SK-N-SH (cell line): ENCODE measurements around the gene DPRX. TPM values are rescaled to one million over a fixed set of nuclear protein-coding genes. Genes with fewer than 3 reads are reported as not detected.

Experiments
- CTCF ChIA-PET: fragments of 300-600, 350-600 bp; formaldehyde crosslinking; extraction: SDS; loops from one replicate; lab custom pipeline; 2021; lab: Yijun Ruan, JAX
- POLR2A ChIA-PET: fragments of 350-600 bp; sonication (Branson Sonifier 250); formaldehyde crosslinking; extraction: SDS; loops from one replicate; lab custom pipeline; 2020; ENCODE audit warnings: antibody characterized with exemption, inconsistent platforms; lab: Yijun Ruan, JAX
- DNase-seq: peaks from one replicate; pipeline ENCODE4 v3.0.0; 2012
- H2AFZ ChIP-seq: fragments of 200-600 bp; sonication (generic); 2 replicates; pipeline ENCODE4 v1.8.1; 2016; ENCODE audit warnings: antibody characterized with exemption, mild to moderate bottlenecking, low read depth
- H3F3A ChIP-seq: fragments of 200-600 bp; sonication (generic); replicated peaks from 2 replicates; pipeline ENCODE3; 2016; ENCODE audit warnings: antibody characterized with exemption, mild to moderate bottlenecking; ENCODE audit not compliant: insufficient read depth
- H3K27ac ChIP-seq, 2 experiments: fragments of 200-500 bp in 1 of 2; fragments of 200-600 bp in 1 of 2; sonication (Bioruptor generic) in 1 of 2; sonication (generic), shearing (Covaris generic) in 1 of 2; 2 replicates each; pipeline versions ENCODE4 v1.5.1 to v1.6.1; 2014 to 2016; ENCODE audit warnings: low read depth in 2 of 2, inconsistent platforms in 1 of 2, low read length in 1 of 2, mild to moderate bottlenecking in 1 of 2, mixed read lengths in 1 of 2
- H3K27me3 ChIP-seq: fragments of 200-600 bp; sonication (generic), shearing (Covaris generic); 2 replicates; pipeline ENCODE4 v1.6.1; 2016; ENCODE audit warnings: mixed run types; ENCODE audit not compliant: insufficient read depth
- H3K36me3 ChIP-seq, 2 experiments: fragments of 200-500 bp in 1 of 2; fragments of 200-600 bp in 1 of 2; sonication (Bioruptor generic) in 1 of 2; sonication (generic) in 1 of 2; replicated peaks in 1 of 2; 2 replicates each; pipeline versions ENCODE3 to v1.5.1; 2014 to 2016; ENCODE audit warnings: low read length in 1 of 2, mild to moderate bottlenecking in 1 of 2; ENCODE audit not compliant: insufficient read depth in 2 of 2, control insufficient read depth in 1 of 2
- H3K4me1 ChIP-seq, 2 experiments: fragments of 200-500 bp in 1 of 2; fragments of 200-600 bp in 1 of 2; sonication (Bioruptor generic) in 1 of 2; sonication (generic), shearing (Covaris generic) in 1 of 2; 2 replicates each; pipeline versions ENCODE4 v1.5.1 to v1.6.1; 2014 to 2016; ENCODE audit warnings: low read depth in 1 of 2, low read length in 1 of 2, mixed run types in 1 of 2; ENCODE audit not compliant: insufficient read depth in 2 of 2, control insufficient read depth in 1 of 2
- H3K4me2 ChIP-seq: fragments of 200-600 bp; sonication (generic), shearing (Covaris generic); 2 replicates; pipeline ENCODE4 v1.6.1; 2017; ENCODE audit warnings: mixed run types
- H3K4me3 ChIP-seq, 2 experiments: fragments of 200-500 bp in 1 of 2; fragments of 200-600 bp in 1 of 2; sonication (Bioruptor generic) in 1 of 2; sonication (generic), shearing (Covaris generic) in 1 of 2; 2 replicates each; pipeline versions ENCODE4 v1.5.1 to v1.8.1; 2014 to 2016; ENCODE audit warnings: low read depth in 2 of 2, inconsistent platforms in 1 of 2, low read length in 1 of 2, mild to moderate bottlenecking in 1 of 2, mixed read lengths in 1 of 2, moderate library complexity in 1 of 2
- H3K79me2 ChIP-seq: fragments of 200-600 bp; sonication (generic); 2 replicates; pipeline ENCODE4 v1.8.1; 2017; ENCODE audit warnings: mild to moderate bottlenecking; ENCODE audit not compliant: insufficient read depth
- H3K9ac ChIP-seq: fragments of 200-600 bp; sonication (generic); 2 replicates; pipeline ENCODE4 v1.6.1; 2017; ENCODE audit warnings: mixed run types
- H3K9me2 ChIP-seq: fragments of 200-600 bp; sonication (generic); 2 replicates; pipeline ENCODE4 v1.6.1; 2017; ENCODE audit warnings: mixed run types
- H3K9me3 ChIP-seq: fragments of 200-600 bp; sonication (generic); 2 replicates; pipeline ENCODE4 v1.6.1; 2017; ENCODE audit warnings: mixed run types, mild to moderate bottlenecking, moderate library complexity
- H4K20me1 ChIP-seq: fragments of 200-600 bp; sonication (generic); 2 replicates; pipeline ENCODE4 v1.6.1; 2017; ENCODE audit warnings: mild to moderate bottlenecking, mixed run types; ENCODE audit not compliant: insufficient read depth
- EZH2phosphoT487 ChIP-seq: fragments of 200-600 bp; sonication (generic); IDR thresholded peaks from 2 replicates; pipeline ENCODE4 v1.6.1; 2017; ENCODE audit warnings: low read depth, mixed run types, mild to moderate bottlenecking, antibody characterized with exemption, moderate library complexity, borderline replicate concordance
- FOXJ3 ChIP-seq: sonication (generic); formaldehyde crosslinking; IDR thresholded peaks from 2 replicates; pipeline ENCODE4 v1.5.1; 2020; ENCODE audit warnings: mild to moderate bottlenecking, missing genetic modification reagents
- FOXM1 ChIP-seq: IDR thresholded peaks from 2 replicates; pipeline ENCODE4 v1.4.0; 2012; ENCODE audit warnings: low read depth, mild to moderate bottlenecking
- MEF2A ChIP-seq: IDR thresholded peaks from 2 replicates; pipeline ENCODE4 v1.4.0; 2012; ENCODE audit warnings: low read depth, borderline replicate concordance
- NFIC ChIP-seq: IDR thresholded peaks from 2 replicates; pipeline ENCODE4 v1.4.0; 2012; ENCODE audit warnings: borderline replicate concordance
- NRF1 ChIP-seq: IDR thresholded peaks from 2 replicates; pipeline ENCODE4 v1.6.1; 2012; ENCODE audit warnings: low read depth, mild to moderate bottlenecking, low read length
- POLR2AphosphoS5 ChIP-seq: IDR thresholded peaks from 2 replicates; pipeline ENCODE4 v1.6.1; 2012; ENCODE audit warnings: low read depth, low read length
- RAD21 ChIP-seq: IDR thresholded peaks from 2 replicates; pipeline ENCODE4 v1.6.1; 2012; ENCODE audit warnings: mild to moderate bottlenecking, low read length
- RFX5 ChIP-seq: IDR thresholded peaks from 2 replicates; pipeline ENCODE4 v1.6.1; 2012; ENCODE audit warnings: mild to moderate bottlenecking, improper control_type of control experiment, low read length
- RXRA ChIP-seq: IDR thresholded peaks from 2 replicates; pipeline ENCODE4 v1.4.0; 2012; ENCODE audit warnings: low read depth, mild to moderate bottlenecking, borderline replicate concordance
- SIN3A ChIP-seq: IDR thresholded peaks from 2 replicates; pipeline ENCODE4 v1.6.1; 2012; ENCODE audit warnings: low read depth, mild to moderate bottlenecking, low read length, moderate library complexity, borderline replicate concordance
- TAF1 ChIP-seq: IDR thresholded peaks from 2 replicates; pipeline ENCODE4 v1.6.1; 2012; ENCODE audit warnings: low read depth, mild to moderate bottlenecking, low read length, moderate library complexity, borderline replicate concordance
- TCF12 ChIP-seq: IDR thresholded peaks from 2 replicates; pipeline ENCODE4 v1.4.0; 2012
- YY1 ChIP-seq: IDR thresholded peaks from 2 replicates; pipeline ENCODE4 v1.4.0; 2012; ENCODE audit warnings: low read depth, mild to moderate bottlenecking
- WGBS: methylation state at CpG from one replicate; pipeline ENCODE4 v1.1.6; 2017; ENCODE audit warnings: low lambda C conversion rate; 5-methylcytosine and 5-hydroxymethylcytosine counted together
- polyA plus RNA-seq, 3 experiments: library from polyadenylated mRNA; depleted of rRNA; stranded (reverse); fragments of >200 nt; gene quantifications; 2 replicates each; pipeline ENCODE4 v1.2.3, GENCODE V29; 2012
- small RNA-seq, 7 experiments: library from RNA; depleted of rRNA; stranded (forward); fragments of <200 nt; gene quantifications; one replicate each; pipeline ENCODE3, GENCODE V24; 2012
- TF ChIP-seq, protein P1 (sequence below): fragments of 200-600 bp; sonication (generic); IDR thresholded peaks from 2 replicates; pipeline ENCODE4 v1.6.1; 2017; ENCODE audit warnings: antibody characterized with exemption, mild to moderate bottlenecking, moderate library complexity
- TF ChIP-seq, protein P2 (sequence below): IDR thresholded peaks from 2 replicates; pipeline ENCODE4; 2012

The DPRX gene
- polyA plus RNA-seq, 1 of the 3 experiments (the other 2 are of a cell fraction) = not detected

- Histone ChIP-seq H3F3A (no peaks in the 10 kb centered on the region), H3K9me3 (no peaks in the 10 kb centered on the region), H3K36me3 (no peaks in the 10 kb centered on the region), H3K4me3 (no peak overlapping the region), H3K27ac (no peak overlapping the region), H3K9me2 (no peaks in the 10 kb centered on the region)
- POLR2A ChIA-PET = no interaction called here
- CTCF ChIA-PET = no interaction called here
- no peak for TF ChIP-seq YY1
- TF ChIP-seq, protein P1, sequence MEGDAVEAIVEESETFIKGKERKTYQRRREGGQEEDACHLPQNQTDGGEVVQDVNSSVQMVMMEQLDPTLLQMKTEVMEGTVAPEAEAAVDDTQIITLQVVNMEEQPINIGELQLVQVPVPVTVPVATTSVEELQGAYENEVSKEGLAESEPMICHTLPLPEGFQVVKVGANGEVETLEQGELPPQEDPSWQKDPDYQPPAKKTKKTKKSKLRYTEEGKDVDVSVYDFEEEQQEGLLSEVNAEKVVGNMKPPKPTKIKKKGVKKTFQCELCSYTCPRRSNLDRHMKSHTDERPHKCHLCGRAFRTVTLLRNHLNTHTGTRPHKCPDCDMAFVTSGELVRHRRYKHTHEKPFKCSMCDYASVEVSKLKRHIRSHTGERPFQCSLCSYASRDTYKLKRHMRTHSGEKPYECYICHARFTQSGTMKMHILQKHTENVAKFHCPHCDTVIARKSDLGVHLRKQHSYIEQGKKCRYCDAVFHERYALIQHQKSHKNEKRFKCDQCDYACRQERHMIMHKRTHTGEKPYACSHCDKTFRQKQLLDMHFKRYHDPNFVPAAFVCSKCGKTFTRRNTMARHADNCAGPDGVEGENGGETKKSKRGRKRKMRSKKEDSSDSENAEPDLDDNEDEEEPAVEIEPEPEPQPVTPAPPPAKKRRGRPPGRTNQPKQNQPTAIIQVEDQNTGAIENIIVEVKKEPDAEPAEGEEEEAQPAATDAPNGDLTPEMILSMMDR = no peak
- TF ChIP-seq RFX5 = no peak
- TF ChIP-seq, all 33 proteins: peak for 0
- 40% methylated on average over 5 of the region's 5 CpGs for WGBS
- DNase-seq = no peak
- Histone ChIP-seq H3K9ac (no peak overlapping the region), H2AFZ (no peak overlapping the region), H4K20me1 (no peaks in the 10 kb centered on the region), H3K4me2 (no peak overlapping the region), H3K27me3 (peaks cover 28% of the 10 kb centered on the region; the same call in 1 of the 2 replicates), H3K79me2 (no peaks in the 10 kb centered on the region), H3K4me1 (no peaks in the 10 kb centered on the region)
Observed at GRCh38 chr19:53670345-53670744, 38.5 kb downstream of the DPRX start.

- DNase-seq = no peak
- H3K9me3 ChIP-seq = no peaks in the 10 kb centered on the region
- no peak for TF ChIP-seq NRF1
- no peak for TF ChIP-seq POLR2AphosphoS5
- TF ChIP-seq FOXM1 = no peak
- TF ChIP-seq YY1 = no peak
- TF ChIP-seq TAF1 = no peak
- TF ChIP-seq, protein P2, sequence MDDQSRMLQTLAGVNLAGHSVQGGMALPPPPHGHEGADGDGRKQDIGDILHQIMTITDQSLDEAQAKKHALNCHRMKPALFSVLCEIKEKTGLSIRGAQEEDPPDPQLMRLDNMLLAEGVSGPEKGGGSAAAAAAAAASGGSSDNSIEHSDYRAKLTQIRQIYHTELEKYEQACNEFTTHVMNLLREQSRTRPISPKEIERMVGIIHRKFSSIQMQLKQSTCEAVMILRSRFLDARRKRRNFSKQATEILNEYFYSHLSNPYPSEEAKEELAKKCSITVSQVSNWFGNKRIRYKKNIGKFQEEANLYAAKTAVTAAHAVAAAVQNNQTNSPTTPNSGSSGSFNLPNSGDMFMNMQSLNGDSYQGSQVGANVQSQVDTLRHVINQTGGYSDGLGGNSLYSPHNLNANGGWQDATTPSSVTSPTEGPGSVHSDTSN = no peak
- TF ChIP-seq SIN3A = no peak
- TF ChIP-seq RXRA = no peak
- no peak for TF ChIP-seq NFIC
- TF ChIP-seq MEF2A = no peak
- TF ChIP-seq RAD21 = no peak
- no peak for TF ChIP-seq FOXJ3 (CRISPR knock-in tag)
- TF ChIP-seq TCF12 = no peak
- TF ChIP-seq EZH2phosphoT487 = no peak
- H3K27ac ChIP-seq = no peak overlapping the region
- no peaks in the 10 kb centered on the region for H3K4me1 ChIP-seq
- CTCF ChIA-PET = interaction anchor here (0.6 kb wide), 1 partner anchor 304 kb away, joined by 3 read pairs; no protein-coding TSS in a partner anchor
- no peak overlapping the region for H3K9ac ChIP-seq
- no peaks in the 10 kb centered on the region for H3K36me3 ChIP-seq
- no peak overlapping the region for H3K4me3 ChIP-seq
- H3K4me2 ChIP-seq = no peak overlapping the region
- no peaks in the 10 kb centered on the region for H3K79me2 ChIP-seq
- H3K9me2 ChIP-seq = no peaks in the 10 kb centered on the region
- no peaks in the 10 kb centered on the region for H3F3A ChIP-seq
- no peak overlapping the region for H2AFZ ChIP-seq
- peaks cover 32% of the 10 kb centered on the region; the same call in 1 of the 2 replicates for H3K27me3 ChIP-seq
- POLR2A ChIA-PET = no interaction called here
- WGBS = 21% methylated on average over 3 of the region's 3 CpGs
- no peaks in the 10 kb centered on the region for H4K20me1 ChIP-seq
Observed at GRCh38 chr19:53671663-53672062, 39.9 kb downstream of the DPRX start.

Small RNA genes lying within 50 kb of the gene (small RNA-seq; reads per million reads assigned to genes)
- gene MIR1323 (0 to 0.20 (median 0) reads per million in 7 experiments), gene MIR498 (0 to 2.0 (median 0) reads per million in 7 experiments), gene MIR512-1 (0 reads per million in 7 experiments), gene MIR512-2 (0 reads per million in 7 experiments), gene MIR515-1 (0 reads per million in 7 experiments), gene MIR515-2 (0 reads per million in 7 experiments), gene MIR519C (0 reads per million in 7 experiments), gene MIR519E (0 reads per million in 7 experiments), gene MIR520E (0 reads per million in 7 experiments), gene RNU6-698P (0 to 0.78 (median 0) reads per million in 7 experiments)

Other genes with a start within 250 kb of the DPRX start
- 2.3 and 3.5 TPM in 2 replicates for gene ZNF765, start 236.8 kb upstream of the DPRX start, polyA plus RNA-seq (2012; rRNA removed)
- gene ZNF761, start 200.0 kb upstream of the DPRX start, polyA plus RNA-seq (2012; rRNA removed) = 5.9 and 8.5 TPM in 2 replicates
- gene ZNF813, start 164.3 kb upstream of the DPRX start, polyA plus RNA-seq (2012; rRNA removed) = 0.44 and 0.78 TPM in 2 replicates
- gene ZNF331, start 93.9 kb upstream of the DPRX start, polyA plus RNA-seq (2012; rRNA removed) = 7.2 and 8.9 TPM in 2 replicates
- 0.02 and 0.05 TPM in 2 replicates for gene NLRP12, start 192.3 kb downstream of the DPRX start, polyA plus RNA-seq (2012; rRNA removed)
- gene MYADM, start 235.9 kb downstream of the DPRX start, polyA plus RNA-seq (2012; rRNA removed) = 28.3 and 38.7 TPM in 2 replicates